Gastrocnemius medialis (tissue), 4 donors: Measurements from ENCODE around the gene TELO2.

ENCODE experiments used
- CTCF ChIP-seq, 5 experiments: fragments of 450-650 bp in 3 of 5; fragments of 200-600 bp in 2 of 5; sonication (generic) in 2 of 5; IDR thresholded peaks in 4 of 5; conservative IDR thresholded peaks in 1 of 5; 1 replicate in 4 of 5; 2 replicates in 1 of 5; pipeline ENCODE4 v1.5.1; 2016 to 2019; ENCODE audit warnings: antibody characterized with exemption in 5 of 5, mild to moderate bottlenecking in 3 of 5, moderate library complexity in 3 of 5
- POLR2A ChIP-seq, 2 donors: fragments of 450-650 bp; IDR thresholded peaks; one replicate each; pipeline ENCODE4 v1.6.1; 2017; ENCODE audit warnings: antibody characterized with exemption in 2 of 2, mild to moderate bottlenecking in 2 of 2, moderate library complexity in 2 of 2

- TF ChIP-seq CTCF (IDR thresholded peaks at IDR 0.05 in 4 of 5, conservative IDR thresholded peaks at IDR 0.05 in 1 of 5) (no peak), POLR2A (IDR thresholded peaks at IDR 0.05) (no peak)
These were observed 4.5 kb upstream of the TELO2 start, which contains the start of gene PTX4 for GRCh38 chr16:1488619-1489018.
